KOPT-K1 (cell line): ENCODE results near the gene KPNA6.

Experiments
- H3K27ac ChIP-seq: fragments of 200-600 bp; sonication (generic); 2 replicates; pipeline ENCODE4 v1.5.1; 2016; ENCODE audit warnings: antibody characterized with exemption, mild to moderate bottlenecking, low read depth, low read length; ENCODE audit not compliant: poor library complexity, severe bottlenecking
- H3K36me3 ChIP-seq: fragments of 200-600 bp; sonication (generic); 2 replicates; pipeline ENCODE4 v1.5.1; 2017; ENCODE audit warnings: antibody characterized with exemption, mild to moderate bottlenecking, low read length, moderate library complexity; ENCODE audit not compliant: insufficient read depth
- H3K9me3 ChIP-seq: fragments of 200-600 bp; sonication (generic); 2 replicates; pipeline ENCODE4 v1.5.1; 2017; ENCODE audit warnings: antibody characterized with exemption, low read length, mild to moderate bottlenecking; ENCODE audit not compliant: insufficient read depth, poor library complexity, severe bottlenecking

Gene KPNA6

DNA sequence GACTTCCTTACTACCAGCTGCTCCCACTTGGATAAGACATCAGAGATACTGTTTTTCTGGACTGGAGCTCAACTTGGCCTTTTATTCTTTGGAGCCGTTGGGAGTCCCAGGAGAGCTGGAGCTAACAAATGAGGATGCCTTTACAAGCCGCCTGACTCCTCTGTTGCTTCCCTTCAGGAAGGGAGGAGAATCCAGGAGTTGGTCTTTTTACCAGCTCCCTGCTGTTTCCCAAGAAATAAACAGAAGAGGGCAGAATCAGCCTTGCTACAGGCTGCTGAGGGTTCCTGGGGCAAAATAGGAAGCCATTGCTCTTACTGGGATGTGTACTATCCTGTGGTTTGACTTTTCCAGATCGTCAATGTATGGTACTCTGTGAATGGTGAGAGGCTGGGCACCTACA is 115.8 kb downstream of the KPNA6 start:
- Histone ChIP-seq H3K27ac (peak overlapping the region; percentile 3), H3K36me3 (peaks cover 53% of the 10 kb centered on the region), H3K9me3 (no peaks in the 10 kb centered on the region)

DNA sequence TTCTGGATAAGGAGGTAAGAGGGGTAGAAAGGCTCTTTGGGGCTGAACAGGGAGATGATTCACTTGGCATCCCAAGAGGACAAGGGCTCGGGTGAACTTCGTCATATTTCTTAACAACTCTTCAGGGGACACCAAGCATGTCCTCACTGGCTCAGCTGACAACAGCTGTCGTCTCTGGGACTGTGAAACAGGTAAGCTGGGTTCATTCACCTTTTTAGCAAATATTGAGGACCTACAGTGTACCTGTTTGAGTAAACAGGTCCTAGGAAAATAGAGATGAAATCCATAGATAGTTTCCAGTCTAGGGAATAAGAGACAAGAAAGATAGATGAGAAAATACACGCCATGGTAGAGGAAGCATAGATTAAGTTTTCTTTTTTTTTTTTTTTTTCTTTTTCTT is 116.4 kb downstream of the KPNA6 start:
- no peaks in the 10 kb centered on the region for H3K9me3 ChIP-seq
- H3K27ac ChIP-seq: no peak overlapping the region
- peaks cover 59% of the 10 kb centered on the region for H3K36me3 ChIP-seq
